ENCODE data around the gene ATCAY. TPM values are rescaled to one million over a fixed set of nuclear protein-coding genes. Genes with fewer than 3 reads are reported as not detected.

The ATCAY gene
- total RNA-seq, 1 donor from 2014 or later = 182 TPM

DNA sequence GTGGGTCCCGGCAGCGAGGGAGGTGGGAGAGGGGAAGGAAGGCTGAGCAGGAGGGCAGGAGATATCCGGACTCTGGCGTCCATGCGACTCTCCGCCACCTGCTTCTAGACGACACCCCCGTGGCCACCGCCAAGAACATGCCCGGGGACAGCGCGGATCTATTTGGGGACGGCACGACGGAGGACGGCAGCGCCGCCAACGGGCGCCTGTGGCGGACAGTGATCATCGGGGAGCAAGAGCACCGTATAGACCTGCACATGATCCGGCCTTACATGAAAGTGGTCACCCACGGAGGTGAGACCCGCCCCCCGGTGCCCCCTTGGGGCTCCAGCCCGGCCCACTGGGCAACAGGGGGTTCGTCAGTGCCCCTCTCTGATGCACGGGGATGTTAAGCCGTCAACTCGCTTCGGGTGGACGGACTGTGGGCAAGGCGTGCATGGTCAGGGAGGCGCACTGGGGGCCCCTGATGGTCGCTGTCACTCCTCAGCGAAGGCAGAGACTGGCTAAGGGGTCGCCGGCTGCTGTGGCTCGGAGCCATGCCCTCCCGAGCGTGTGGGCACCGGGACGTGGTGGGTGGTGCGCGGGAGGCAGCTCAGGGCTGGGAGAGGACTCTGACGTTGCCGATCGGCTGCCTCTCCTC, 27.3 kb downstream of the ATCAY start:
- Mint-ChIP-seq H3K4me3 (ENCODE audit: unreplicated experiment) (no peak overlapping the region), H3K27ac (ENCODE audit: unreplicated experiment) (no peak overlapping the region), H3K4me1 (ENCODE audit: low read depth, unreplicated experiment) (no peaks in the 10 kb centered on the region), H3K36me3 (ENCODE audit: unreplicated experiment) (peaks cover 6% of the 10 kb centered on the region), H3K27me3 (ENCODE audit: unreplicated experiment) (no peaks in the 10 kb centered on the region), H3K9me3 (ENCODE audit: unreplicated experiment) (peaks cover 12% of the 10 kb centered on the region)
- TF ChIP-seq CTCF (IDR thresholded peaks at IDR 0.05; ENCODE audit: partially characterized antibody, unreplicated experiment) = no peak
- no peak for DNase-seq

GRCh38 chr19:3908266-3909054, 28.0 kb downstream of the ATCAY start:
- no peak overlapping the region for H3K4me3 Mint-ChIP-seq (ENCODE audit: unreplicated experiment)
- peaks cover 6% of the 10 kb centered on the region for H3K36me3 Mint-ChIP-seq (ENCODE audit: unreplicated experiment)
- TF ChIP-seq CTCF (IDR thresholded peaks at IDR 0.05; ENCODE audit: partially characterized antibody, unreplicated experiment) = no peak
- H3K27ac Mint-ChIP-seq (ENCODE audit: unreplicated experiment) = no peak overlapping the region
- no peaks in the 10 kb centered on the region for H3K27me3 Mint-ChIP-seq (ENCODE audit: unreplicated experiment)
- H3K4me1 Mint-ChIP-seq (ENCODE audit: low read depth, unreplicated experiment) = no peaks in the 10 kb centered on the region
- DNase-seq = no peak
- H3K9me3 Mint-ChIP-seq (ENCODE audit: unreplicated experiment) = peaks cover 15% of the 10 kb centered on the region

DNA sequence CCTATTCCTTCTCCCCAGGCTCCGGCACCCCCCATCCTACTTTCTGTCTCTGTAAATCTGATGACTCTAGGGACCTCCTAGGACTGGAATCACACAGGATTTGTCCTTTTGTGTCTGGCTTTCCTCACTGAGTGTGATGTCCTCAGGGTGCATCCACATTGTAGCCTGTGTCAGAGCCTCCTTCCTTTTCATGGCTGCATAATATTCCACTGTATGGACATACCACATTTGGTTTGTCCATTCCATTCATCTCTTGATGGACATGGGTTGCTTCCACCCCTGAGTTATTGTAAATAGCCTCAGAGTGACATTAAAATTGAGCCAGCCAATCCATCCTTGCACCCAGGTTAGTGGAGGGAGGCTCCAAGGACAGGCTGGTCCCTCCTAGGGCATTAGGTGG, 29.6 kb downstream of the ATCAY start:
- Mint-ChIP-seq H3K9me3 (ENCODE audit: unreplicated experiment) (peaks cover 15% of the 10 kb centered on the region), H3K4me1 (ENCODE audit: low read depth, unreplicated experiment) (no peaks in the 10 kb centered on the region), H3K27ac (ENCODE audit: unreplicated experiment) (no peak overlapping the region), H3K4me3 (ENCODE audit: unreplicated experiment) (no peak overlapping the region), H3K27me3 (ENCODE audit: unreplicated experiment) (no peaks in the 10 kb centered on the region), H3K36me3 (ENCODE audit: unreplicated experiment) (peaks cover 6% of the 10 kb centered on the region)
- no peak for TF ChIP-seq CTCF (IDR thresholded peaks at IDR 0.05; ENCODE audit: partially characterized antibody, unreplicated experiment)
- no peak for DNase-seq

DNA sequence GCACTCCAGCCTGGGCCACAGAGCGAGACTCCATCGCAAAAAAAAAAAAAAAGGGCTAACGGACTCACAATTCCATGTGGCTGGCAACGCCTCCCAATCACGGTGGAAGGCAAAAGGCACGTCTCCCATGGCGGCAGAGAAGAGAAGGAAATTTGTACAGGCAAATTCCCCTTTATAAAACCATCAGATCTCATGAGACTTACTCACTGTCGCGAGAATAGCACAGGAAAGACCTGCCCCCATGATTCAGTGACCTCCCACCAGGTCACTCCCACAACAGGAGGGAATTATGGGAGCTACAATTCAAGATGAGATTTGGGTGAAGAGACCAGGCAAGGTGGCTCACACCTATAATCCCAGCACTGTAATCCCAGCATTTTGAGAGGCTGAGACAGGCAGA, 33.7 kb downstream of the ATCAY start:
- H3K36me3 Mint-ChIP-seq (ENCODE audit: unreplicated experiment) = peaks cover 12% of the 10 kb centered on the region
- no peak for DNase-seq
- H3K27ac Mint-ChIP-seq (ENCODE audit: unreplicated experiment) = no peak overlapping the region
- no peak overlapping the region for H3K4me3 Mint-ChIP-seq (ENCODE audit: unreplicated experiment)
- H3K4me1 Mint-ChIP-seq (ENCODE audit: low read depth, unreplicated experiment) = no peaks in the 10 kb centered on the region
- TF ChIP-seq CTCF (IDR thresholded peaks at IDR 0.05; ENCODE audit: partially characterized antibody, unreplicated experiment) = no peak
- H3K27me3 Mint-ChIP-seq (ENCODE audit: unreplicated experiment) = peaks cover 4% of the 10 kb centered on the region
- peaks cover 13% of the 10 kb centered on the region for H3K9me3 Mint-ChIP-seq (ENCODE audit: unreplicated experiment)

DNA sequence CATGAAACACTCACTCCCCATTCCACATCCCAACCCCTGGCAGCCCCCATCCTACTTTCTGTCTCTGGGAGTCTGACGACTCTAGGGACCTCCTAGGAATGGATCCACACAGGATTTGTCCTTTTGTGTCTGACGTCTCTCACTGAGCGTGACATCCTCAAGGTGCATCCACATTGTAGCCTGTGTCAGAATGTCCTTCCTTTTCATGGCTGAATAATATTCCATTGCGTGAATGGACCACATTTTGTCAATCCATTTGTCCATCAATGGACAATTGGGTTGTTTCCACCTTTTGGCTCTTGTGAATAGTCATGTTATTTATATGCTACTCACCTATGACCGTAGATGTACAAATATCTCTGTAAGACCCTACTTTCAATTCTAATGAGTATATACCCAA, 35.5 kb downstream of the ATCAY start:
- no peak for TF ChIP-seq CTCF (IDR thresholded peaks at IDR 0.05; ENCODE audit: partially characterized antibody, unreplicated experiment)
- no peak for DNase-seq
- Mint-ChIP-seq H3K4me3 (ENCODE audit: unreplicated experiment) (no peak overlapping the region), H3K9me3 (ENCODE audit: unreplicated experiment) (peaks cover 6% of the 10 kb centered on the region), H3K4me1 (ENCODE audit: low read depth, unreplicated experiment) (no peaks in the 10 kb centered on the region), H3K27ac (ENCODE audit: unreplicated experiment) (no peak overlapping the region), H3K27me3 (ENCODE audit: unreplicated experiment) (peaks cover 4% of the 10 kb centered on the region), H3K36me3 (ENCODE audit: unreplicated experiment) (peaks cover 10% of the 10 kb centered on the region)

Data from glutamatergic neuron (in vitro differentiated cells).